ENCODE data around the gene MASP2.
A peak's percentile ranks its signal among the peaks of the same experiment; 100 is the strongest.
"Not testable (repeated sequence)": the region's sequence is repeated elsewhere in the genome, so short reads cannot be mapped to it uniquely, and the experiment has no call there.

The MASP2 gene

DNA sequence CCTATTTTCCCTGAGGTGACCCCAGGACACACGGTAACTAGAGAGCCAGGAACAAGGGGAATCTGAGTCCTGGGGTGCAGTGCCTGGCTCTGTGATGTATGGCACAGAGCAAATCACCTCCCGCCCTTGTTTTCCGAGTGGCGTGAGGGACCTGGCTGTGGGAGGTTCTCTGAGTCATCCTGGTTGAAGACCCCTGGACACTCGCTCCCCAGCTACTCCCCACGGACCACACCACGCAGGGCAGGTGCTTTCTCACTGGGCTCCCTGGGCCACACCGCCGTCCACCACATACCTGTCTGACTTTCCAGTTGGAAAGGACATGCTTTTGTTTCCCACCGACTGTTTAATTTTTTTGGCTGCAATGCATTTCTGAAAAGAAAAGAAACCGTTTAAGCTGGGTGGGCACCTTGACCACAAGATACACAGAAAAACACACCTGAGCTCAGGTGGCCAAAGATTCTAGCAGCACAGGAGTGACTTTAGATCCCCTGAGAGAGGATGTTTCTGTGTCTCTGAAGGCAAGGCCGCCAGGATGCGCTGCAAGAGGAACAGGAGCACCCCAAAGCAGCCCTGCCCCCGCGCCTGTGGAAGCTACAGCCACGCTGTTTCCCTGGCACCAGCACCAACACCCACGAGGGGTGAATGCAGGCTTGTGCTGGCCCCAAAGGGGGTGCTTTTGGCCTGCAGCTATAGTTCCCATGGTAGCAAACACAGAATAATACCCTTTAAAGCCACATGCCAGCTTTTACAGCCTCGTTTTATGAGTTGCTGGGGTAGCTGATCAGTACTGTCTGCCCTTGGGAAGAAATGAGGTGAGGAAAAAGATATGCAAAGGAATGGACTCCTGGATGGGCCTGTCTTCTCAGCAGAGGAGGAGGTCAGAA, 20.9 kb upstream of the MASP2 start:
- H3K36me3 ChIP-seq (ENCODE audit: control insufficient read depth, insufficient read depth, low read length) = peaks cover 91% of the 10 kb centered on the region
- H3K4me3 ChIP-seq (ENCODE audit: extremely low read depth, insufficient read depth, low read length, poor library complexity, severe bottlenecking) = no peak overlapping the region
- H3K9me3 ChIP-seq (ENCODE audit: control insufficient read depth, low read length) = no peaks in the 10 kb centered on the region
- H3K4me1 ChIP-seq (ENCODE audit: control insufficient read depth, insufficient read depth, low read length, poor library complexity, severe bottlenecking) = no peaks in the 10 kb centered on the region
- H3K27ac ChIP-seq (ENCODE audit: low read depth, low read length, severe bottlenecking) = no peak overlapping the region
- 95 to 98% methylated on average over 13 to 18 of the region's 18 CpGs for WGBS, 2 experiments (ENCODE audit: insufficient coverage in 2 of 2)

DNA sequence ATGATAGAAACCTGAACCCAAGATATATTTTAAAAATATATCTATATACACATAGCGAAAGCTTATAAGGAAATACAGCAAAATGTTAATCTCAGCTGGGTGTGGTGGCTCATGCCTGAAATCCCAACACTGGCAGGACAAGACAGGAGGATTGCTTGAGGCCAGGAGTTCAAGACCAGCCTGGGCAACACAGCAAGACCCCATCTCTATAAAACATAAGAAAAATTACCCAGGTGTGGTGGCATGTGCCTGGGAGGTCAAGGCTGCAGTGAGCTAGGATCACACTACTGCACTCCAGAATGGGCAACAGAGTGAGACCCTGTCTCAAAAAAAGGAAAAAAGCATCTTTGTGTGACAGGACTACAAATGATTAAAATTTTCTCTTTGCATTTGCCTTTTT, 18.8 kb upstream of the MASP2 start:
- Histone ChIP-seq H3K27ac (ENCODE audit: low read depth, low read length, severe bottlenecking) (no peak overlapping the region), H3K9me3 (ENCODE audit: control insufficient read depth, low read length) (no peaks in the 10 kb centered on the region), H3K4me3 (ENCODE audit: extremely low read depth, insufficient read depth, low read length, poor library complexity, severe bottlenecking) (no peak overlapping the region), H3K36me3 (ENCODE audit: control insufficient read depth, insufficient read depth, low read length) (peaks cover 72% of the 10 kb centered on the region), H3K4me1 (ENCODE audit: control insufficient read depth, insufficient read depth, low read length, poor library complexity, severe bottlenecking) (peaks cover 6% of the 10 kb centered on the region)
- WGBS, 2 experiments (ENCODE audit: insufficient coverage in 2 of 2) = no CpG with 5 or more reads among the region's 1 CpG

- Histone ChIP-seq H3K27ac (ENCODE audit: low read depth, low read length, severe bottlenecking) (no peak overlapping the region), H3K4me3 (ENCODE audit: extremely low read depth, insufficient read depth, low read length, poor library complexity, severe bottlenecking) (no peak overlapping the region), H3K4me1 (ENCODE audit: control insufficient read depth, insufficient read depth, low read length, poor library complexity, severe bottlenecking) (peaks cover 6% of the 10 kb centered on the region), H3K36me3 (ENCODE audit: control insufficient read depth, insufficient read depth, low read length) (peaks cover 64% of the 10 kb centered on the region), H3K9me3 (ENCODE audit: control insufficient read depth, low read length) (no peaks in the 10 kb centered on the region)
- whole genome bisulfite sequencing, 2 experiments (ENCODE audit: insufficient coverage in 2 of 2) = 94 to 100% methylated on average over 2 to 3 of the region's 3 CpGs
These were observed 17.9 kb upstream of the MASP2 start for GRCh38 chr1:11064942-11065341.

GRCh38 chr1:11063937-11064537, 17.0 kb upstream of the MASP2 start:
- WGBS, 2 experiments (ENCODE audit: insufficient coverage in 2 of 2) = 93% methylated on average over 16 of the region's 18 CpGs
- H3K4me1 ChIP-seq (ENCODE audit: control insufficient read depth, insufficient read depth, low read length, poor library complexity, severe bottlenecking); H3K9me3 ChIP-seq (ENCODE audit: control insufficient read depth, low read length); H3K27ac ChIP-seq (ENCODE audit: low read depth, low read length, severe bottlenecking); H3K4me3 ChIP-seq (ENCODE audit: extremely low read depth, insufficient read depth, low read length, poor library complexity, severe bottlenecking): not testable (repeated sequence)
- H3K36me3 ChIP-seq (ENCODE audit: control insufficient read depth, insufficient read depth, low read length) = peaks cover 55% of the 10 kb centered on the region

DNA sequence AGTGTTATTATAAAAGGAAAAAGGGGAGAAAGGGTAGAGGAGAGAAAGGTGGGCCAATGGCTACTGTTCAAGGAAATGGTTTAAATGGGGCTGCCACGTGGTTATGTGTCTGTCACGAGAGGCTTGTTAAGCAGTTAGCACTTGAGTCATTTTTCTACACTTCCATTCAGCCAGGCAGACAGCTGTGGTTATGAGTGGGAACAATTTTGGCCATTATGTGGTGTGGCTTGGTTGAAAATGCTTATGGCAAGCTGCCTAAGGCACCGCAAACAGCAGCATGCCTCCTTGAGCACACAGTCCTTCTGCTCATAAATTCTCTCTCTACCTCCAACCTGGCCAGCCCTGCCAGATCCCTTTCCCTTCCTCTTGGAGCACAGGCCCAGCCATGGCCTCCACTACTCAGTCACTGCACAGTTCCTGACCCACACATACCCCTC, 15.9 kb upstream of the MASP2 start:
- H3K27ac ChIP-seq (ENCODE audit: low read depth, low read length, severe bottlenecking) = no peak overlapping the region
- peaks cover 49% of the 10 kb centered on the region for H3K36me3 ChIP-seq (ENCODE audit: control insufficient read depth, insufficient read depth, low read length)
- H3K4me3 ChIP-seq (ENCODE audit: extremely low read depth, insufficient read depth, low read length, poor library complexity, severe bottlenecking) = no peak overlapping the region
- H3K4me1 ChIP-seq (ENCODE audit: control insufficient read depth, insufficient read depth, low read length, poor library complexity, severe bottlenecking) = peaks cover 14% of the 10 kb centered on the region
- WGBS, 2 experiments (ENCODE audit: insufficient coverage in 2 of 2) = 88 to 100% methylated on average over 1 to 3 of the region's 3 CpGs
- H3K9me3 ChIP-seq (ENCODE audit: control insufficient read depth, low read length) = no peaks in the 10 kb centered on the region

- Histone ChIP-seq H3K27ac (ENCODE audit: low read depth, low read length, severe bottlenecking) (no peak overlapping the region), H3K4me3 (ENCODE audit: extremely low read depth, insufficient read depth, low read length, poor library complexity, severe bottlenecking) (no peak overlapping the region), H3K4me1 (ENCODE audit: control insufficient read depth, insufficient read depth, low read length, poor library complexity, severe bottlenecking) (peaks cover 14% of the 10 kb centered on the region), H3K9me3 (ENCODE audit: control insufficient read depth, low read length) (no peaks in the 10 kb centered on the region), H3K36me3 (ENCODE audit: control insufficient read depth, insufficient read depth, low read length) (peaks cover 53% of the 10 kb centered on the region)
- 94 to 98% methylated on average over 4 of the region's 5 CpGs for WGBS, 2 experiments (ENCODE audit: insufficient coverage in 2 of 2)
These were observed 14.8 kb upstream of the MASP2 start for GRCh38 chr1:11061652-11062365.

GRCh38 chr1:11059968-11060830, 13.2 kb upstream of the MASP2 start, which contains the start of gene SRM:
Gene SRM (minus strand): TSS chr1:11060018. CDS start chr1:11059943, 75 bp downstream.
- Histone ChIP-seq H3K9me3 (ENCODE audit: control insufficient read depth, low read length) (no peaks in the 10 kb centered on the region), H3K4me3 (ENCODE audit: extremely low read depth, insufficient read depth, low read length, poor library complexity, severe bottlenecking) (peak within 1 kb of the TSS; percentile 79), H3K36me3 (ENCODE audit: control insufficient read depth, insufficient read depth, low read length) (peaks cover 48% of the 10 kb centered on the region), H3K4me1 (ENCODE audit: control insufficient read depth, insufficient read depth, low read length, poor library complexity, severe bottlenecking) (peaks cover 14% of the 10 kb centered on the region), H3K27ac (ENCODE audit: low read depth, low read length, severe bottlenecking) (peak within 1 kb of the TSS; percentile 77)
- 0 to 2% methylated on average over 57 to 73 of the region's 83 CpGs for WGBS, 2 experiments (ENCODE audit: insufficient coverage in 2 of 2)

GRCh38 chr1:11059155-11059967, 12.3 kb upstream of the MASP2 start:
- 0 to 2% methylated on average over 44 to 45 of the region's 72 CpGs for WGBS, 2 experiments (ENCODE audit: insufficient coverage in 2 of 2)
- H3K9me3 ChIP-seq (ENCODE audit: control insufficient read depth, low read length) = no peaks in the 10 kb centered on the region
- H3K4me1 ChIP-seq (ENCODE audit: control insufficient read depth, insufficient read depth, low read length, poor library complexity, severe bottlenecking) = peaks cover 14% of the 10 kb centered on the region
- no peak overlapping the region for H3K27ac ChIP-seq (ENCODE audit: low read depth, low read length, severe bottlenecking)
- peaks cover 50% of the 10 kb centered on the region for H3K36me3 ChIP-seq (ENCODE audit: control insufficient read depth, insufficient read depth, low read length)
- H3K4me3 ChIP-seq (ENCODE audit: extremely low read depth, insufficient read depth, low read length, poor library complexity, severe bottlenecking) = peak overlapping the region; percentile 79

GRCh38 chr1:11058595-11059154, 11.6 kb upstream of the MASP2 start:
- Histone ChIP-seq H3K9me3 (ENCODE audit: control insufficient read depth, low read length) (no peaks in the 10 kb centered on the region), H3K36me3 (ENCODE audit: control insufficient read depth, insufficient read depth, low read length) (peaks cover 51% of the 10 kb centered on the region), H3K4me3 (ENCODE audit: extremely low read depth, insufficient read depth, low read length, poor library complexity, severe bottlenecking) (peak overlapping the region; percentile 79), H3K4me1 (ENCODE audit: control insufficient read depth, insufficient read depth, low read length, poor library complexity, severe bottlenecking) (peaks cover 14% of the 10 kb centered on the region), H3K27ac (ENCODE audit: low read depth, low read length, severe bottlenecking) (no peak overlapping the region)
- WGBS, 2 experiments (ENCODE audit: insufficient coverage in 2 of 2) = 37 to 47% methylated on average over 18 to 21 of the region's 28 CpGs

Data from mesodermal cell (in vitro differentiated cells).